Measurements from ENCODE around the gene DLX1. TPM values are rescaled to one million over a fixed set of nuclear protein-coding genes. Genes with fewer than 3 reads are reported as not detected.

Gene DLX1
- total and polyA plus RNA-seq, 2 donors (not counting 1 experiment from before 2014, with no cell fraction given): 0.09 TPM; not detected in 1

GRCh38 chr2:172082105-172082943 lies 3.0 kb upstream of the DLX1 start:
- Histone ChIP-seq H3K4me1 (ENCODE audit: control insufficient read depth, extremely low read depth, insufficient read depth, low read length) (peaks cover 6% of the 10 kb centered on the region), H4K20me1 (ENCODE audit: control insufficient read depth, extremely low read depth, insufficient read depth, low read length) (no peaks in the 10 kb centered on the region), H3K9ac (ENCODE audit: insufficient read depth, low read length) (no peak overlapping the region), H3K79me2 (ENCODE audit: control insufficient read depth, insufficient read depth, low read length) (no peaks in the 10 kb centered on the region), H3K9me3 (ENCODE audit: control insufficient read depth, insufficient read depth, low read depth, low read length) (no peaks in the 10 kb centered on the region), H3K4me2 (ENCODE audit: extremely low read depth, insufficient read depth, low read length) (no peak overlapping the region), H3K4me3 (replicated peaks in 1 of 4; ENCODE audit: control extremely low read depth in 1 of 4, insufficient read depth in 1 of 4, low read depth in 3 of 4, low read length in 4 of 4) (no peak overlapping the region), H3K27ac (ENCODE audit: insufficient read depth, low read length) (no peak overlapping the region), H2AFZ (ENCODE audit: low read length) (no peak overlapping the region), H3K27me3 (ENCODE audit: control insufficient read depth, insufficient read depth, low read length) (peaks cover 55% of the 10 kb centered on the region), H3K36me3 (ENCODE audit: control insufficient read depth, insufficient read depth, low read length) (no peaks in the 10 kb centered on the region)
- DNase-seq (ENCODE audit: low read depth in 2 of 2): no peak
- no peak for TF ChIP-seq CTCF (conservative IDR thresholded peaks at IDR 0.05 in 1 of 2, IDR thresholded peaks at IDR 0.05 in 1 of 2; ENCODE audit: low read depth in 1 of 2, low read length in 2 of 2)
- TF ChIP-seq EZH2 (IDR thresholded peaks at IDR 0.05; ENCODE audit: low read length, missing control alignments): peak; percentile 95

GRCh38 chr2:172082944-172083627 lies 2.2 kb upstream of the DLX1 start:
- Histone ChIP-seq H3K9ac (ENCODE audit: insufficient read depth, low read length) (no peak overlapping the region), H3K79me2 (ENCODE audit: control insufficient read depth, insufficient read depth, low read length) (no peaks in the 10 kb centered on the region), H3K4me1 (ENCODE audit: control insufficient read depth, extremely low read depth, insufficient read depth, low read length) (peaks cover 6% of the 10 kb centered on the region), H3K36me3 (ENCODE audit: control insufficient read depth, insufficient read depth, low read length) (no peaks in the 10 kb centered on the region), H2AFZ (ENCODE audit: low read length) (no peak overlapping the region), H3K27me3 (ENCODE audit: control insufficient read depth, insufficient read depth, low read length) (peaks cover 63% of the 10 kb centered on the region), H3K9me3 (ENCODE audit: control insufficient read depth, insufficient read depth, low read depth, low read length) (no peaks in the 10 kb centered on the region), H3K4me3 (replicated peaks in 1 of 4; ENCODE audit: control extremely low read depth in 1 of 4, insufficient read depth in 1 of 4, low read depth in 3 of 4, low read length in 4 of 4) (no peak overlapping the region), H3K4me2 (ENCODE audit: extremely low read depth, insufficient read depth, low read length) (peak overlapping the region; percentile 33), H4K20me1 (ENCODE audit: control insufficient read depth, extremely low read depth, insufficient read depth, low read length) (no peaks in the 10 kb centered on the region), H3K27ac (ENCODE audit: insufficient read depth, low read length) (no peak overlapping the region)
- no peak for TF ChIP-seq CTCF (conservative IDR thresholded peaks at IDR 0.05 in 1 of 2, IDR thresholded peaks at IDR 0.05 in 1 of 2; ENCODE audit: low read depth in 1 of 2, low read length in 2 of 2)
- peak; percentile 94 for TF ChIP-seq EZH2 (IDR thresholded peaks at IDR 0.05; ENCODE audit: low read length, missing control alignments)
- no peak for DNase-seq (ENCODE audit: low read depth in 2 of 2)

GRCh38 chr2:172083628-172084394 lies 1.5 kb upstream of the DLX1 start:
- Histone ChIP-seq H2AFZ (ENCODE audit: low read length) (no peak overlapping the region), H3K27ac (ENCODE audit: insufficient read depth, low read length) (no peak overlapping the region), H3K4me1 (ENCODE audit: control insufficient read depth, extremely low read depth, insufficient read depth, low read length) (peaks cover 6% of the 10 kb centered on the region), H3K9ac (ENCODE audit: insufficient read depth, low read length) (no peak overlapping the region), H3K79me2 (ENCODE audit: control insufficient read depth, insufficient read depth, low read length) (no peaks in the 10 kb centered on the region), H4K20me1 (ENCODE audit: control insufficient read depth, extremely low read depth, insufficient read depth, low read length) (no peaks in the 10 kb centered on the region), H3K27me3 (ENCODE audit: control insufficient read depth, insufficient read depth, low read length) (peaks cover 70% of the 10 kb centered on the region), H3K4me3 (replicated peaks in 1 of 4; ENCODE audit: control extremely low read depth in 1 of 4, insufficient read depth in 1 of 4, low read depth in 3 of 4, low read length in 4 of 4) (peak overlapping the region in 1 of 4 experiments; percentile 64), H3K36me3 (ENCODE audit: control insufficient read depth, insufficient read depth, low read length) (no peaks in the 10 kb centered on the region), H3K9me3 (ENCODE audit: control insufficient read depth, insufficient read depth, low read depth, low read length) (no peaks in the 10 kb centered on the region), H3K4me2 (ENCODE audit: extremely low read depth, insufficient read depth, low read length) (peak overlapping the region; percentile 83)
- TF ChIP-seq EZH2 (IDR thresholded peaks at IDR 0.05; ENCODE audit: low read length, missing control alignments) (no peak), CTCF (conservative IDR thresholded peaks at IDR 0.05 in 1 of 2, IDR thresholded peaks at IDR 0.05 in 1 of 2; ENCODE audit: low read depth in 1 of 2, low read length in 2 of 2) (no peak)
- DNase-seq (ENCODE audit: low read depth in 2 of 2): no peak

All from fibroblast of lung (primary cell).